ENCODE data around the gene SRSF9. TPM values are rescaled to one million over a fixed set of nuclear protein-coding genes. Genes with fewer than 3 reads are reported as not detected.

The SRSF9 gene
- 173 and 218 TPM in 2 replicates for polyA plus RNA-seq (2011; rRNA removed)
- polyA plus RNA-seq (2012; cell fraction: cytosol; rRNA removed) = 254 and 263 TPM in 2 replicates
- polyA plus RNA-seq (2012; cell fraction: nucleus; rRNA removed) = 103 and 127 TPM in 2 replicates
- polyA plus RNA-seq (2017; fragmentation: RNase III; extraction: RNeasy Plus Mini Kit Qiagen cat#74134 plus additional on column Dnase treatment) = 288 to 316 TPM (median 306 TPM) in 3 replicates
- 65.9 and 75.9 TPM in 2 replicates for polyA minus RNA-seq (2011; rRNA and poly(A)+ RNA removed)

- ATAC-seq (peak; percentile 86 to 92), DNase-seq (ENCODE audit: low read depth in 1 of 2, low spot score in 1 of 2) (peak; percentile 98), FAIRE-seq (no peak)
- WGBS (ENCODE audit: missing lambda C conversion rate) = 0% methylated on average over 14 of the region's 88 CpGs
- POLR2A ChIA-PET = no interaction called here
- CTCF ChIA-PET = interaction anchor here (0.5 to 11.1 kb wide), 24 partner anchors 10 to 145 kb away, joined by 3 to 167 read pairs (median 4); partner anchors contain the start of genes COX6A1 and DYNLL1
- no peak for TF ChIP-seq ZFP36 (IDR thresholded peaks at IDR 0.05; ENCODE audit: borderline replicate concordance, partially characterized antibody)
- TF ChIP-seq TP53 (CRISPR knock-in tag; IDR thresholded peaks at IDR 0.05) = no peak
- TF ChIP-seq, protein P1, sequence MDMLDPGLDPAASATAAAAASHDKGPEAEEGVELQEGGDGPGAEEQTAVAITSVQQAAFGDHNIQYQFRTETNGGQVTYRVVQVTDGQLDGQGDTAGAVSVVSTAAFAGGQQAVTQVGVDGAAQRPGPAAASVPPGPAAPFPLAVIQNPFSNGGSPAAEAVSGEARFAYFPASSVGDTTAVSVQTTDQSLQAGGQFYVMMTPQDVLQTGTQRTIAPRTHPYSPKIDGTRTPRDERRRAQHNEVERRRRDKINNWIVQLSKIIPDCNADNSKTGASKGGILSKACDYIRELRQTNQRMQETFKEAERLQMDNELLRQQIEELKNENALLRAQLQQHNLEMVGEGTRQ (IDR thresholded peaks at IDR 0.05) = no peak
- TF ChIP-seq POLR2A (IDR thresholded peaks at IDR 0.05; ENCODE audit: low read length) = peak; percentile 88
- TF ChIP-seq NPAS2 (CRISPR knock-in tag; IDR thresholded peaks at IDR 0.05; ENCODE audit: borderline replicate concordance) = no peak
- no peak for TF ChIP-seq FOXS1 (CRISPR knock-in tag; IDR thresholded peaks at IDR 0.05)
- TF ChIP-seq MYC (IDR thresholded peaks at IDR 0.05; ENCODE audit: borderline replicate concordance, low read length) = 0 out of 2 replicates have a peak, but pooled peaks have one; percentile 18
- no peak for TF ChIP-seq FOSB (CRISPR knock-in tag; IDR thresholded peaks at IDR 0.05)
- 0 out of 2 replicates have a peak, but pooled peaks have one; percentile 28 for TF ChIP-seq RFX5 (IDR thresholded peaks at IDR 0.05)
- TF ChIP-seq JUN (IDR thresholded peaks at IDR 0.05) = peak; percentile 81 to 89; a peak in 4 of 5 replicates
- TF ChIP-seq KDM1A (IDR thresholded peaks at IDR 0.05; ENCODE audit: low read depth) = no peak
- TF ChIP-seq, protein P2, sequence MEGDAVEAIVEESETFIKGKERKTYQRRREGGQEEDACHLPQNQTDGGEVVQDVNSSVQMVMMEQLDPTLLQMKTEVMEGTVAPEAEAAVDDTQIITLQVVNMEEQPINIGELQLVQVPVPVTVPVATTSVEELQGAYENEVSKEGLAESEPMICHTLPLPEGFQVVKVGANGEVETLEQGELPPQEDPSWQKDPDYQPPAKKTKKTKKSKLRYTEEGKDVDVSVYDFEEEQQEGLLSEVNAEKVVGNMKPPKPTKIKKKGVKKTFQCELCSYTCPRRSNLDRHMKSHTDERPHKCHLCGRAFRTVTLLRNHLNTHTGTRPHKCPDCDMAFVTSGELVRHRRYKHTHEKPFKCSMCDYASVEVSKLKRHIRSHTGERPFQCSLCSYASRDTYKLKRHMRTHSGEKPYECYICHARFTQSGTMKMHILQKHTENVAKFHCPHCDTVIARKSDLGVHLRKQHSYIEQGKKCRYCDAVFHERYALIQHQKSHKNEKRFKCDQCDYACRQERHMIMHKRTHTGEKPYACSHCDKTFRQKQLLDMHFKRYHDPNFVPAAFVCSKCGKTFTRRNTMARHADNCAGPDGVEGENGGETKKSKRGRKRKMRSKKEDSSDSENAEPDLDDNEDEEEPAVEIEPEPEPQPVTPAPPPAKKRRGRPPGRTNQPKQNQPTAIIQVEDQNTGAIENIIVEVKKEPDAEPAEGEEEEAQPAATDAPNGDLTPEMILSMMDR (IDR thresholded peaks at IDR 0.05) = peak; percentile 89
- peak; percentile 52; the same call in 2 of the 3 replicates for TF ChIP-seq SMC3 (IDR thresholded peaks at IDR 0.05)
- TF ChIP-seq, protein P3, sequence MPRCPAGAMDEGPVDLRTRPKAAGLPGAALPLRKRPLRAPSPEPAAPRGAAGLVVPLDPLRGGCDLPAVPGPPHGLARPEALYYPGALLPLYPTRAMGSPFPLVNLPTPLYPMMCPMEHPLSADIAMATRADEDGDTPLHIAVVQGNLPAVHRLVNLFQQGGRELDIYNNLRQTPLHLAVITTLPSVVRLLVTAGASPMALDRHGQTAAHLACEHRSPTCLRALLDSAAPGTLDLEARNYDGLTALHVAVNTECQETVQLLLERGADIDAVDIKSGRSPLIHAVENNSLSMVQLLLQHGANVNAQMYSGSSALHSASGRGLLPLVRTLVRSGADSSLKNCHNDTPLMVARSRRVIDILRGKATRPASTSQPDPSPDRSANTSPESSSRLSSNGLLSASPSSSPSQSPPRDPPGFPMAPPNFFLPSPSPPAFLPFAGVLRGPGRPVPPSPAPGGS (IDR thresholded peaks at IDR 0.05) = 0 out of 3 replicates have a peak, but pooled peaks have one; percentile 71
- TF ChIP-seq HEYL (CRISPR knock-in tag; IDR thresholded peaks at IDR 0.05) = no peak
- TF ChIP-seq, protein P4, sequence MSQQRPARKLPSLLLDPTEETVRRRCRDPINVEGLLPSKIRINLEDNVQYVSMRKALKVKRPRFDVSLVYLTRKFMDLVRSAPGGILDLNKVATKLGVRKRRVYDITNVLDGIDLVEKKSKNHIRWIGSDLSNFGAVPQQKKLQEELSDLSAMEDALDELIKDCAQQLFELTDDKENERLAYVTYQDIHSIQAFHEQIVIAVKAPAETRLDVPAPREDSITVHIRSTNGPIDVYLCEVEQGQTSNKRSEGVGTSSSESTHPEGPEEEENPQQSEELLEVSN (IDR thresholded peaks at IDR 0.05; ENCODE audit: borderline replicate concordance, low read depth) = peak; percentile 90
- 0 out of 2 replicates have a peak, but pooled peaks have one; percentile 59 for TF ChIP-seq TFCP2L1 (CRISPR knock-in tag; IDR thresholded peaks at IDR 0.05)
- TF ChIP-seq REST (IDR thresholded peaks at IDR 0.05) = no peak
- TF ChIP-seq RAD21 (conservative IDR thresholded peaks at IDR 0.05 in 1 of 2, IDR thresholded peaks at IDR 0.05 in 1 of 2) = peak in 1 of 2 experiments; percentile 32; a peak in 1 of 5 replicates
- no peak for TF ChIP-seq HOXA7 (CRISPR knock-in tag; IDR thresholded peaks at IDR 0.05)
- no peak for TF ChIP-seq FOSL2 (IDR thresholded peaks at IDR 0.05)
- peak; percentile 14; the same call in 1 of the 2 replicates for TF ChIP-seq FOSL2 (CRISPR knock-in tag; IDR thresholded peaks at IDR 0.05)
- TF ChIP-seq MAFK (IDR thresholded peaks at IDR 0.05; ENCODE audit: partially characterized antibody) = no peak
- no peak for TF ChIP-seq KDM5A (IDR thresholded peaks at IDR 0.05)
- TF ChIP-seq RCOR1 (IDR thresholded peaks at IDR 0.05; ENCODE audit: low read depth, low read length) = no peak
- TF ChIP-seq PHF8 (IDR thresholded peaks at IDR 0.05; ENCODE audit: borderline replicate concordance, low read depth) = peak; percentile 55; the same call in 1 of the 2 replicates
- TF ChIP-seq MAZ (IDR thresholded peaks at IDR 0.05; ENCODE audit: borderline replicate concordance, low read depth, low read length) = 0 out of 2 replicates have a peak, but pooled peaks have one; percentile 65
- 0 out of 2 replicates have a peak, but pooled peaks have one; percentile 6 for TF ChIP-seq SREBF2 (IDR thresholded peaks at IDR 0.05)
- TF ChIP-seq CEBPB (IDR thresholded peaks at IDR 0.05) = no peak
- TF ChIP-seq MAX (IDR thresholded peaks at IDR 0.05) = peak; percentile 91
- no peak; the same call in 1 of the 2 replicates for TF ChIP-seq HOXB13 (CRISPR knock-in tag; IDR thresholded peaks at IDR 0.05; ENCODE audit: low read depth)
- TF ChIP-seq CBX8 (IDR thresholded peaks at IDR 0.05) = no peak
- Histone ChIP-seq H3K27ac (peak within 1 kb of the TSS; percentile 98), H3K4me3 (peak within 1 kb of the TSS; percentile 80), H3K4me2 (peak within 1 kb of the TSS; percentile 90), H3K9me3 (no peaks in the 10 kb centered on the region), H3K4me1 (peaks cover 38% of the 10 kb centered on the region)
Measured at GRCh38 chr12:120469450-120470149, at the start of gene SRSF9. Gene SRSF9 (minus strand): TSS chr12:120469748. CDS start chr12:120469609, 139 bp downstream.
